Measurements from ENCODE around the gene ZC3H12C. TPM values are rescaled to one million over a fixed set of nuclear protein-coding genes. Genes with fewer than 3 reads are reported as not detected.

ZC3H12C gene
- total and polyA plus RNA-seq, 10 of the 15 experiments (the other 5 are each of a cell fraction or from before 2014, with no cell fraction given), result 0.31 to 31.0 (median 3.7) TPM

- TF ChIP-seq SRF (IDR thresholded peaks at IDR 0.05; ENCODE audit: low read depth in 2 of 2, low read length in 2 of 2), result no peak
- peak; percentile 1; the same call in 1 of the 2 replicates for TF ChIP-seq NKRF (conservative IDR thresholded peaks at IDR 0.05)
- TF ChIP-seq NR2C2 (IDR thresholded peaks at IDR 0.05; ENCODE audit: borderline replicate concordance, control insufficient read depth, insufficient read length, low read depth), result no peak
- TF ChIP-seq RAD21 (IDR thresholded peaks at IDR 0.05; ENCODE audit: insufficient read depth, low read depth, low read length), result no peak
- peak; percentile 77; the same call in 1 of the 2 replicates for TF ChIP-seq DPF2 (IDR thresholded peaks at IDR 0.05)
- TF ChIP-seq, protein P1, sequence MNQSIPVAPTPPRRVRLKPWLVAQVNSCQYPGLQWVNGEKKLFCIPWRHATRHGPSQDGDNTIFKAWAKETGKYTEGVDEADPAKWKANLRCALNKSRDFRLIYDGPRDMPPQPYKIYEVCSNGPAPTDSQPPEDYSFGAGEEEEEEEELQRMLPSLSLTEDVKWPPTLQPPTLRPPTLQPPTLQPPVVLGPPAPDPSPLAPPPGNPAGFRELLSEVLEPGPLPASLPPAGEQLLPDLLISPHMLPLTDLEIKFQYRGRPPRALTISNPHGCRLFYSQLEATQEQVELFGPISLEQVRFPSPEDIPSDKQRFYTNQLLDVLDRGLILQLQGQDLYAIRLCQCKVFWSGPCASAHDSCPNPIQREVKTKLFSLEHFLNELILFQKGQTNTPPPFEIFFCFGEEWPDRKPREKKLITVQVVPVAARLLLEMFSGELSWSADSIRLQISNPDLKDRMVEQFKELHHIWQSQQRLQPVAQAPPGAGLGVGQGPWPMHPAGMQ (IDR thresholded peaks at IDR 0.05; ENCODE audit: borderline replicate concordance), result no peak
- TF ChIP-seq TAF1 (IDR thresholded peaks at IDR 0.05; ENCODE audit: borderline replicate concordance, low read depth, low read length), result 0 out of 2 replicates have a peak, but pooled peaks have one; percentile 32
- no peak for TF ChIP-seq ZBTB4 (CRISPR knock-in tag; IDR thresholded peaks at IDR 0.05)
- TF ChIP-seq TARDBP (IDR thresholded peaks at IDR 0.05; ENCODE audit: borderline replicate concordance), result no peak
- TF ChIP-seq, protein P2, sequence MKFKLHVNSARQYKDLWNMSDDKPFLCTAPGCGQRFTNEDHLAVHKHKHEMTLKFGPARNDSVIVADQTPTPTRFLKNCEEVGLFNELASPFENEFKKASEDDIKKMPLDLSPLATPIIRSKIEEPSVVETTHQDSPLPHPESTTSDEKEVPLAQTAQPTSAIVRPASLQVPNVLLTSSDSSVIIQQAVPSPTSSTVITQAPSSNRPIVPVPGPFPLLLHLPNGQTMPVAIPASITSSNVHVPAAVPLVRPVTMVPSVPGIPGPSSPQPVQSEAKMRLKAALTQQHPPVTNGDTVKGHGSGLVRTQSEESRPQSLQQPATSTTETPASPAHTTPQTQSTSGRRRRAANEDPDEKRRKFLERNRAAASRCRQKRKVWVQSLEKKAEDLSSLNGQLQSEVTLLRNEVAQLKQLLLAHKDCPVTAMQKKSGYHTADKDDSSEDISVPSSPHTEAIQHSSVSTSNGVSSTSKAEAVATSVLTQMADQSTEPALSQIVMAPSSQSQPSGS (IDR thresholded peaks at IDR 0.05; ENCODE audit: low read length), result no peak
- no peak for TF ChIP-seq BMI1 (IDR thresholded peaks at IDR 0.05; ENCODE audit: borderline replicate concordance)
- TF ChIP-seq JUNB (IDR thresholded peaks at IDR 0.05), result no peak
- no peak for TF ChIP-seq MYC (IDR thresholded peaks at IDR 0.05; ENCODE audit: insufficient read depth, insufficient read length, insufficient replicate concordance, low read length, severe bottlenecking)
- no peak for TF ChIP-seq NFYB (IDR thresholded peaks at IDR 0.05; ENCODE audit: insufficient read depth, low read depth, low read length)
- no peak for TF ChIP-seq SUPT20H (IDR thresholded peaks at IDR 0.05; ENCODE audit: borderline replicate concordance, control insufficient read depth, low read depth, low read length)
- peak; percentile 81; the same call in 1 of the 2 replicates for TF ChIP-seq GATAD2B (conservative IDR thresholded peaks at IDR 0.05; ENCODE audit: low read depth)
- TF ChIP-seq RCOR1 (conservative IDR thresholded peaks at IDR 0.05; ENCODE audit: low read depth, low read length), result 0 out of 2 replicates have a peak, but pooled peaks have one; percentile 39
- 0 out of 2 replicates have a peak, but pooled peaks have one; percentile 38 for TF ChIP-seq POLR2AphosphoS2 (IDR thresholded peaks at IDR 0.05; ENCODE audit: low read depth, low read length)
- no peak for TF ChIP-seq FOS (IDR thresholded peaks at IDR 0.05; ENCODE audit: borderline replicate concordance, extremely low read depth, insufficient read length)
- no peak for TF ChIP-seq TCF3 (IDR thresholded peaks at IDR 0.05; ENCODE audit: borderline replicate concordance, insufficient read depth, low read depth, low read length)
- TF ChIP-seq CHD1 (IDR thresholded peaks at IDR 0.05; ENCODE audit: low read depth, low read length), result no peak
Observed at GRCh38 chr11:110093407-110094297, 460 bp downstream of the ZC3H12C start (continued).
